ENCODE results near the gene GTPBP4.

GTPBP4 gene

GRCh38 chr10:955127-955819 is 33.0 kb upstream of the GTPBP4 start:
- H3K27ac ChIP-seq (ENCODE audit: low read length) = no peak overlapping the region
- H3K36me3 ChIP-seq (replicated peaks; ENCODE audit: low read depth, low read length) = no peaks in the 10 kb centered on the region
- H3K79me2 ChIP-seq (ENCODE audit: low read length) = no peaks in the 10 kb centered on the region
- TF ChIP-seq EZH2phosphoT487 (IDR thresholded peaks at IDR 0.05; ENCODE audit: low read depth) (no peak), CTCF (IDR thresholded peaks at IDR 0.05; ENCODE audit: low read depth, low read length) (no peak)
- no peaks in the 10 kb centered on the region; the same call in 1 of the 2 replicates for H3K27me3 ChIP-seq (ENCODE audit: low read depth, low read length)
- no peaks in the 10 kb centered on the region for H3K4me1 ChIP-seq (ENCODE audit: low read length)
- no peaks in the 10 kb centered on the region for H3K9me3 ChIP-seq (ENCODE audit: insufficient read depth, low read length)
- H2AFZ ChIP-seq (ENCODE audit: low read depth, low read length) = no peak overlapping the region
- no peak overlapping the region for H3K4me2 ChIP-seq (ENCODE audit: low read length)
- H3K4me3 ChIP-seq (ENCODE audit: low read length) = no peak overlapping the region
- H4K20me1 ChIP-seq (ENCODE audit: insufficient read depth, low read length) = no peaks in the 10 kb centered on the region
- H3K9ac ChIP-seq (ENCODE audit: low read length) = no peak overlapping the region

GRCh38 chr10:955820-956217 is 32.4 kb upstream of the GTPBP4 start:
- no peaks in the 10 kb centered on the region for H3K79me2 ChIP-seq (ENCODE audit: low read length)
- no peaks in the 10 kb centered on the region for H3K9me3 ChIP-seq (ENCODE audit: insufficient read depth, low read length)
- H2AFZ ChIP-seq (ENCODE audit: low read depth, low read length) = no peak overlapping the region
- H3K9ac ChIP-seq (ENCODE audit: low read length) = no peak overlapping the region
- H3K4me1 ChIP-seq (ENCODE audit: low read length) = no peaks in the 10 kb centered on the region
- TF ChIP-seq CTCF (IDR thresholded peaks at IDR 0.05; ENCODE audit: low read depth, low read length) = no peak
- no peaks in the 10 kb centered on the region for H3K36me3 ChIP-seq (replicated peaks; ENCODE audit: low read depth, low read length)
- no peaks in the 10 kb centered on the region for H4K20me1 ChIP-seq (ENCODE audit: insufficient read depth, low read length)
- H3K27ac ChIP-seq (ENCODE audit: low read length) = no peak overlapping the region
- no peaks in the 10 kb centered on the region for H3K27me3 ChIP-seq (ENCODE audit: low read depth, low read length)
- H3K4me2 ChIP-seq (ENCODE audit: low read length) = no peak overlapping the region
- no peak overlapping the region for H3K4me3 ChIP-seq (ENCODE audit: low read length)

- Histone ChIP-seq H3K4me2 (ENCODE audit: low read length) (no peak overlapping the region), H2AFZ (ENCODE audit: low read depth, low read length) (no peak overlapping the region)
- TF ChIP-seq EZH2phosphoT487 (IDR thresholded peaks at IDR 0.05; ENCODE audit: low read depth) (no peak), CTCF (IDR thresholded peaks at IDR 0.05; ENCODE audit: low read depth, low read length) (no peak)
Observed at GRCh38 chr10:958106-958505, 30.1 kb upstream of the GTPBP4 start.

GRCh38 chr10:958856-959255 is 29.4 kb upstream of the GTPBP4 start:
- Histone ChIP-seq H3K4me1 (ENCODE audit: low read length) (no peaks in the 10 kb centered on the region), H3K4me3 (ENCODE audit: low read length) (no peak overlapping the region), H3K36me3 (replicated peaks; ENCODE audit: low read depth, low read length) (no peaks in the 10 kb centered on the region), H3K27me3 (ENCODE audit: low read depth, low read length) (no peaks in the 10 kb centered on the region), H4K20me1 (ENCODE audit: insufficient read depth, low read length) (no peaks in the 10 kb centered on the region), H3K27ac (ENCODE audit: low read length) (no peak overlapping the region), H3K79me2 (ENCODE audit: low read length) (no peaks in the 10 kb centered on the region), H3K4me2 (ENCODE audit: low read length) (no peak overlapping the region), H3K9me3 (ENCODE audit: insufficient read depth, low read length) (no peaks in the 10 kb centered on the region), H3K9ac (ENCODE audit: low read length) (no peak overlapping the region), H2AFZ (ENCODE audit: low read depth, low read length) (no peak overlapping the region)
- no peak for TF ChIP-seq CTCF (IDR thresholded peaks at IDR 0.05; ENCODE audit: low read depth, low read length)
- no peak for TF ChIP-seq EZH2phosphoT487 (IDR thresholded peaks at IDR 0.05; ENCODE audit: low read depth)

More at GRCh38 chr10:958106-958505, 30.1 kb upstream of the GTPBP4 start:
- Histone ChIP-seq H4K20me1 (ENCODE audit: insufficient read depth, low read length) (no peaks in the 10 kb centered on the region), H3K79me2 (ENCODE audit: low read length) (no peaks in the 10 kb centered on the region), H3K4me1 (ENCODE audit: low read length) (no peaks in the 10 kb centered on the region), H3K9me3 (ENCODE audit: insufficient read depth, low read length) (no peaks in the 10 kb centered on the region), H3K36me3 (replicated peaks; ENCODE audit: low read depth, low read length) (no peaks in the 10 kb centered on the region), H3K9ac (ENCODE audit: low read length) (no peak overlapping the region), H3K27ac (ENCODE audit: low read length) (no peak overlapping the region), H3K27me3 (ENCODE audit: low read depth, low read length) (no peaks in the 10 kb centered on the region), H3K4me3 (ENCODE audit: low read length) (no peak overlapping the region)

All from OCI-LY3 (cell line).